ENCODE measurements around the gene GABRA4.
A peak's percentile ranks its signal among the peaks of the same experiment; 100 is the strongest.

The GABRA4 gene

GRCh38 chr4:46979726-46980125 is 13.7 kb downstream of the GABRA4 start:
- DNase-seq: no peak

- no peak for DNase-seq
These were observed 14.1 kb downstream of the GABRA4 start for GRCh38 chr4:46979283-46979682.

- DNase-seq: no peak
These were observed 16.1 kb downstream of the GABRA4 start for GRCh38 chr4:46977245-46977644.

GRCh38 chr4:46975812-46976553 is 17.4 kb downstream of the GABRA4 start:
- no peak for DNase-seq

GRCh38 chr4:46974891-46975543 is 18.4 kb downstream of the GABRA4 start:
- no peak for DNase-seq

GRCh38 chr4:46968847-46969246 is 24.5 kb downstream of the GABRA4 start:
- DNase-seq: no peak

GRCh38 chr4:46967631-46968030 is 25.8 kb downstream of the GABRA4 start:
- DNase-seq: no peak

- no peak for DNase-seq
These were observed 34.5 kb downstream of the GABRA4 start for GRCh38 chr4:46958742-46959488.

GRCh38 chr4:46956451-46956850 is 36.9 kb downstream of the GABRA4 start:
- DNase-seq: no peak

- DNase-seq: no peak
These were observed 37.8 kb downstream of the GABRA4 start for GRCh38 chr4:46955601-46956000.

- DNase-seq: no peak
These were observed 38.7 kb downstream of the GABRA4 start for GRCh38 chr4:46954643-46955042.

- no peak for DNase-seq
These were observed 39.8 kb downstream of the GABRA4 start for GRCh38 chr4:46953564-46953963.

- DNase-seq: no peak
These were observed 40.9 kb downstream of the GABRA4 start for GRCh38 chr4:46952451-46952850.

- no peak for DNase-seq
These were observed 42.6 kb downstream of the GABRA4 start for GRCh38 chr4:46950826-46951225.

GRCh38 chr4:46949822-46950221 is 43.6 kb downstream of the GABRA4 start:
- no peak for DNase-seq

- no peak for DNase-seq
These were observed 45.8 kb downstream of the GABRA4 start for GRCh38 chr4:46947541-46947940.

- peak in 4 of 56 donors; percentile 6 to 33 (median 25) for DNase-seq
These were observed 46.4 kb downstream of the GABRA4 start for GRCh38 chr4:46946919-46947536.

GRCh38 chr4:46945062-46945461 is 48.3 kb downstream of the GABRA4 start:
- no peak for DNase-seq

- no peak for DNase-seq
These were observed 49.0 kb downstream of the GABRA4 start for GRCh38 chr4:46944345-46944744.

- no peak for DNase-seq
These were observed 55.9 kb downstream of the GABRA4 start for GRCh38 chr4:46937493-46937892.

- DNase-seq: no peak
These were observed 58.7 kb downstream of the GABRA4 start for GRCh38 chr4:46934726-46935125.

- DNase-seq: no peak
These were observed 59.7 kb downstream of the GABRA4 start for GRCh38 chr4:46933686-46934085.
